Activated CD4-positive, alpha-beta T cell treated with anti-CD3 and anti-CD28 coated beads, Interleukin-2, amount 50 U/mL, for 16 hours (primary cell): ENCODE measurements around the gene KCNN3.

ENCODE experiments used
- DNase-seq: peaks from one replicate; pipeline ENCODE4 v3.0.0-alpha.2; 2020

KCNN3 gene

GRCh38 chr1:154859786-154860155 lies 10.3 kb downstream of the KCNN3 start:
- DNase-seq, result no peak

GRCh38 chr1:154859151-154859785 lies 10.8 kb downstream of the KCNN3 start:
- no peak for DNase-seq

GRCh38 chr1:154857441-154858215 lies 12.5 kb downstream of the KCNN3 start:
- DNase-seq, result peak; percentile 41

GRCh38 chr1:154857022-154857421 lies 13.1 kb downstream of the KCNN3 start:
- DNase-seq, result no peak

GRCh38 chr1:154856544-154856943 lies 13.5 kb downstream of the KCNN3 start:
- DNase-seq, result no peak

GRCh38 chr1:154856049-154856448 lies 14.0 kb downstream of the KCNN3 start:
- DNase-seq, result no peak

- DNase-seq, result no peak
Measured at GRCh38 chr1:154855186-154855851, 14.8 kb downstream of the KCNN3 start.

- DNase-seq, result no peak
Measured at GRCh38 chr1:154852845-154853244, 17.2 kb downstream of the KCNN3 start.

- no peak for DNase-seq
Measured at GRCh38 chr1:154851392-154852177, 18.5 kb downstream of the KCNN3 start.

GRCh38 chr1:154849645-154850131 lies 20.4 kb downstream of the KCNN3 start:
- DNase-seq, result peak; percentile 69

- DNase-seq, result no peak
Measured at GRCh38 chr1:154848983-154849382, 21.1 kb downstream of the KCNN3 start.

GRCh38 chr1:154847891-154848290 lies 22.2 kb downstream of the KCNN3 start:
- DNase-seq, result no peak

- DNase-seq, result no peak
Measured at GRCh38 chr1:154846565-154847442, 23.3 kb downstream of the KCNN3 start.

GRCh38 chr1:154845879-154846278 lies 24.2 kb downstream of the KCNN3 start:
- no peak for DNase-seq

GRCh38 chr1:154845174-154845573 lies 24.9 kb downstream of the KCNN3 start:
- DNase-seq, result no peak

GRCh38 chr1:154844297-154844681 lies 25.8 kb downstream of the KCNN3 start:
- no peak for DNase-seq

- no peak for DNase-seq
Measured at GRCh38 chr1:154843636-154844296, 26.3 kb downstream of the KCNN3 start.

GRCh38 chr1:154842635-154843034 lies 27.4 kb downstream of the KCNN3 start:
- DNase-seq, result peak; percentile 26

- DNase-seq, result no peak
Measured at GRCh38 chr1:154841384-154841783, 28.7 kb downstream of the KCNN3 start.

GRCh38 chr1:154840269-154841176 lies 29.6 kb downstream of the KCNN3 start:
- no peak for DNase-seq
